ENCODE measurements around the gene RBM25. TPM values are rescaled to one million over a fixed set of nuclear protein-coding genes. Genes with fewer than 3 reads are reported as not detected.

RBM25 gene
- total and polyA plus RNA-seq, 10 of the 15 experiments (the other 5 are each of a cell fraction or from before 2014, with no cell fraction given) = 43.4 to 125 (median 74.1) TPM

DNA sequence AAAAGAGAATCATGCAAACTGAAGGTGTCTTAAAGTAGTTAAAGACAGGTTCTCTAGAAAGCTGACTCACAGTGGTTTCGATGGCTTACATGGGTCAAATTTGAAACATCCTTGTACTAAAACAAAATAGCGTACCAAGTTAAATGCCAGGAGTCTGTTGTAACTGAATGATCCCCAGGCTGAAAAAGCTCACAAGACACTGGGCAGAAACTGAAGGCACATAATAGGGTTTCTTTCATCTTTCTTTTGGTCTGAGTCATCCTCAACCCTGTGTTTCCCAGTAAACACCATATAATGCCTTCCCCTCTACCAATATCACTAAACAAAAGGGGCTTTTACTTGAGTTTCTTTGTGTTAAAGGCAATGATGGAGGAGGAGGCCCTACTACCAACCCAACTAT, 44.2 kb upstream of the RBM25 start (continued):
- TF ChIP-seq, protein P1, sequence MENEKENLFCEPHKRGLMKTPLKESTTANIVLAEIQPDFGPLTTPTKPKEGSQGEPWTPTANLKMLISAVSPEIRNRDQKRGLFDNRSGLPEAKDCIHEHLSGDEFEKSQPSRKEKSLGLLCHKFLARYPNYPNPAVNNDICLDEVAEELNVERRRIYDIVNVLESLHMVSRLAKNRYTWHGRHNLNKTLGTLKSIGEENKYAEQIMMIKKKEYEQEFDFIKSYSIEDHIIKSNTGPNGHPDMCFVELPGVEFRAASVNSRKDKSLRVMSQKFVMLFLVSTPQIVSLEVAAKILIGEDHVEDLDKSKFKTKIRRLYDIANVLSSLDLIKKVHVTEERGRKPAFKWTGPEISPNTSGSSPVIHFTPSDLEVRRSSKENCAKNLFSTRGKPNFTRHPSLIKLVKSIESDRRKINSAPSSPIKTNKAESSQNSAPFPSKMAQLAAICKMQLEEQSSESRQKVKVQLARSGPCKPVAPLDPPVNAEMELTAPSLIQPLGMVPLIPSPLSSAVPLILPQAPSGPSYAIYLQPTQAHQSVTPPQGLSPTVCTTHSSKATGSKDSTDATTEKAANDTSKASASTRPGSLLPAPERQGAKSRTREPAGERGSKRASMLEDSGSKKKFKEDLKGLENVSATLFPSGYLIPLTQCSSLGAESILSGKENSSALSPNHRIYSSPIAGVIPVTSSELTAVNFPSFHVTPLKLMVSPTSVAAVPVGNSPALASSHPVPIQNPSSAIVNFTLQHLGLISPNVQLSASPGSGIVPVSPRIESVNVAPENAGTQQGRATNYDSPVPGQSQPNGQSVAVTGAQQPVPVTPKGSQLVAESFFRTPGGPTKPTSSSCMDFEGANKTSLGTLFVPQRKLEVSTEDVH (IDR thresholded peaks at IDR 0.05; ENCODE audit: low read depth, partially characterized antibody) = no peak
- TF ChIP-seq ASH2L (IDR thresholded peaks at IDR 0.05; ENCODE audit: borderline replicate concordance, low read depth) (no peak), BHLHE40 (IDR thresholded peaks at IDR 0.05; ENCODE audit: borderline replicate concordance in 1 of 2, low read depth in 2 of 2, low read length in 1 of 2) (peak; percentile 80 to 86), FOXM1 (IDR thresholded peaks at IDR 0.05; ENCODE audit: low read depth, low read length) (peak; percentile 76; the same call in 1 of the 2 replicates), SMAD5 (IDR thresholded peaks at IDR 0.05; ENCODE audit: low read depth) (no peak), ZZZ3 (IDR thresholded peaks at IDR 0.05; ENCODE audit: control insufficient read depth, insufficient read length, low read depth) (no peak), CEBPB (IDR thresholded peaks at IDR 0.05; ENCODE audit: borderline replicate concordance in 1 of 2, low read depth in 2 of 2, low read length in 2 of 2) (no peak), RELA (IDR thresholded peaks at IDR 0.05; ENCODE audit: borderline replicate concordance, partially characterized antibody) (no peak), MEF2B (IDR thresholded peaks at IDR 0.05; ENCODE audit: partially characterized antibody, poor library complexity, severe bottlenecking) (no peak), SMAD1 (IDR thresholded peaks at IDR 0.05; ENCODE audit: low read depth, partially characterized antibody) (no peak), SMARCA5 (IDR thresholded peaks at IDR 0.05) (no peak), SRF (IDR thresholded peaks at IDR 0.05; ENCODE audit: low read depth in 2 of 2, low read length in 2 of 2) (no peak), SPI1 (IDR thresholded peaks at IDR 0.05; ENCODE audit: borderline replicate concordance, insufficient read depth, low read depth, low read length) (no peak), YY1 (IDR thresholded peaks at IDR 0.05; ENCODE audit: low read depth, low read length) (no peak), EGR1 (IDR thresholded peaks at IDR 0.05; ENCODE audit: borderline replicate concordance in 1 of 2, low read depth in 2 of 2, low read length in 2 of 2) (no peak), TCF3 (IDR thresholded peaks at IDR 0.05; ENCODE audit: borderline replicate concordance, insufficient read depth, low read depth, low read length) (no peak)
- TF ChIP-seq, protein P2, sequence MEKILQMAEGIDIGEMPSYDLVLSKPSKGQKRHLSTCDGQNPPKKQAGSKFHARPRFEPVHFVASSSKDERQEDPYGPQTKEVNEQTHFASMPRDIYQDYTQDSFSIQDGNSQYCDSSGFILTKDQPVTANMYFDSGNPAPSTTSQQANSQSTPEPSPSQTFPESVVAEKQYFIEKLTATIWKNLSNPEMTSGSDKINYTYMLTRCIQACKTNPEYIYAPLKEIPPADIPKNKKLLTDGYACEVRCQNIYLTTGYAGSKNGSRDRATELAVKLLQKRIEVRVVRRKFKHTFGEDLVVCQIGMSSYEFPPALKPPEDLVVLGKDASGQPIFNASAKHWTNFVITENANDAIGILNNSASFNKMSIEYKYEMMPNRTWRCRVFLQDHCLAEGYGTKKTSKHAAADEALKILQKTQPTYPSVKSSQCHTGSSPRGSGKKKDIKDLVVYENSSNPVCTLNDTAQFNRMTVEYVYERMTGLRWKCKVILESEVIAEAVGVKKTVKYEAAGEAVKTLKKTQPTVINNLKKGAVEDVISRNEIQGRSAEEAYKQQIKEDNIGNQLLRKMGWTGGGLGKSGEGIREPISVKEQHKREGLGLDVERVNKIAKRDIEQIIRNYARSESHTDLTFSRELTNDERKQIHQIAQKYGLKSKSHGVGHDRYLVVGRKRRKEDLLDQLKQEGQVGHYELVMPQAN (conservative IDR thresholded peaks at IDR 0.05) = no peak
- TF ChIP-seq, protein P3, sequence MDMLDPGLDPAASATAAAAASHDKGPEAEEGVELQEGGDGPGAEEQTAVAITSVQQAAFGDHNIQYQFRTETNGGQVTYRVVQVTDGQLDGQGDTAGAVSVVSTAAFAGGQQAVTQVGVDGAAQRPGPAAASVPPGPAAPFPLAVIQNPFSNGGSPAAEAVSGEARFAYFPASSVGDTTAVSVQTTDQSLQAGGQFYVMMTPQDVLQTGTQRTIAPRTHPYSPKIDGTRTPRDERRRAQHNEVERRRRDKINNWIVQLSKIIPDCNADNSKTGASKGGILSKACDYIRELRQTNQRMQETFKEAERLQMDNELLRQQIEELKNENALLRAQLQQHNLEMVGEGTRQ (IDR thresholded peaks at IDR 0.05; ENCODE audit: borderline replicate concordance, low read depth, low read length) = no peak
- TF ChIP-seq, protein P4, sequence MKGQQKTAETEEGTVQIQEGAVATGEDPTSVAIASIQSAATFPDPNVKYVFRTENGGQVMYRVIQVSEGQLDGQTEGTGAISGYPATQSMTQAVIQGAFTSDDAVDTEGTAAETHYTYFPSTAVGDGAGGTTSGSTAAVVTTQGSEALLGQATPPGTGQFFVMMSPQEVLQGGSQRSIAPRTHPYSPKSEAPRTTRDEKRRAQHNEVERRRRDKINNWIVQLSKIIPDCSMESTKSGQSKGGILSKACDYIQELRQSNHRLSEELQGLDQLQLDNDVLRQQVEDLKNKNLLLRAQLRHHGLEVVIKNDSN (IDR thresholded peaks at IDR 0.05; ENCODE audit: borderline replicate concordance, extremely low read length, insufficient read depth, low read depth, low read length) = no peak
